HL-60 (cell line): ENCODE measurements around the gene SPATA17.

Source experiments
- DNase-seq, 2 experiments: peaks; one replicate each; pipeline ENCODE4 v3.0.0-alpha.2; 2010 to 2020; ENCODE audit warnings: low read depth in 1 of 2, low spot score in 1 of 2
- H3K27ac ChIP-seq: fragments of 250-450 bp; sonication (Bioruptor Pico); replicated peaks from 2 replicates; pipeline ENCODE4 v1.5.1; 2020; ENCODE audit warnings: mild to moderate bottlenecking, moderate library complexity
- H3K27me3 ChIP-seq: fragments of 250-450 bp; sonication (Bioruptor Pico); 2 replicates; pipeline ENCODE4 v1.5.1; 2021; ENCODE audit warnings: mild to moderate bottlenecking, moderate library complexity; ENCODE audit not compliant: insufficient read depth, poor library complexity, severe bottlenecking
- H3K4me3 ChIP-seq: replicated peaks from 2 replicates; pipeline ENCODE4 v1.5.1; 2011; ENCODE audit warnings: mild to moderate bottlenecking, control low read depth, low read length; ENCODE audit not compliant: insufficient read depth
- CTCF ChIP-seq: IDR thresholded peaks from one replicate; pipeline ENCODE4 v1.5.1; 2011; ENCODE audit warnings: low read length, control low read depth, inconsistent platforms; ENCODE audit not compliant: insufficient read depth
- GABPA ChIP-seq: IDR thresholded peaks from 2 replicates; pipeline ENCODE4 v1.6.1; 2012; ENCODE audit warnings: low read depth
- POLR2AphosphoS5 ChIP-seq: IDR thresholded peaks from 2 replicates; pipeline ENCODE4 v1.6.1; 2012; ENCODE audit warnings: low read depth
- REST ChIP-seq: IDR thresholded peaks from 2 replicates; pipeline ENCODE4 v1.6.1; 2012; ENCODE audit warnings: low read depth; ENCODE audit not compliant: insufficient replicate concordance
- SPI1 ChIP-seq: IDR thresholded peaks from 2 replicates; pipeline ENCODE4 v1.6.1; 2012; ENCODE audit warnings: low read depth, mild to moderate bottlenecking, borderline replicate concordance

Gene SPATA17

GRCh38 chr1:217911908-217912307 is 280.8 kb downstream of the SPATA17 start:
- Histone ChIP-seq H3K27ac (no peak overlapping the region), H3K27me3 (no peaks in the 10 kb centered on the region), H3K4me3 (no peak overlapping the region)
- no peak for TF ChIP-seq CTCF
- TF ChIP-seq POLR2AphosphoS5: no peak
- TF ChIP-seq SPI1: no peak
- no peak for TF ChIP-seq REST
- no peak for TF ChIP-seq GABPA
- no peak for DNase-seq

GRCh38 chr1:217917281-217917887 is 286.2 kb downstream of the SPATA17 start:
- TF ChIP-seq REST (no peak), SPI1 (no peak), CTCF (no peak), POLR2AphosphoS5 (no peak), GABPA (no peak)
- DNase-seq: no peak
- H3K4me3 ChIP-seq: no peak overlapping the region

GRCh38 chr1:217919683-217920388 is 288.7 kb downstream of the SPATA17 start:
- H3K27me3 ChIP-seq: no peaks in the 10 kb centered on the region
- no peak for DNase-seq
- no peak overlapping the region for H3K4me3 ChIP-seq
- no peak for TF ChIP-seq SPI1
- TF ChIP-seq REST: no peak
- TF ChIP-seq POLR2AphosphoS5: no peak
- no peak for TF ChIP-seq CTCF
- no peak for TF ChIP-seq GABPA
- no peak overlapping the region for H3K27ac ChIP-seq

More at GRCh38 chr1:217917281-217917887, 286.2 kb downstream of the SPATA17 start:
- no peaks in the 10 kb centered on the region for H3K27me3 ChIP-seq
- H3K27ac ChIP-seq: no peak overlapping the region
